RWPE1 (cell line): Measurements from ENCODE around the gene SLC44A5.

Experiments used
- CTCF ChIA-PET: fragments of 350-600 bp; sonication (Branson Sonifier 250); formaldehyde crosslinking; extraction: SDS; loops from one replicate; lab custom pipeline; 2021; lab: Yijun Ruan, JAX
- POLR2A ChIA-PET: fragments of 400-600 bp; formaldehyde crosslinking; extraction: SDS; loops from one replicate; lab custom pipeline; 2020; ENCODE audit warnings: antibody characterized with exemption; ENCODE audit not compliant: low non-redundant PET; lab: Yijun Ruan, JAX
- DNase-seq: peaks from one replicate; pipeline ENCODE4 v3.0.0; 2012; ENCODE audit warnings: low spot score
- H3K27ac ChIP-seq: fragments of 450-650 bp; 2 replicates; pipeline ENCODE4 v1.5.1; 2017
- TF ChIP-seq, protein P1 (sequence below): fragments of 450-650 bp; conservative IDR thresholded peaks from 2 replicates; pipeline ENCODE4 v1.5.1; 2017; ENCODE audit warnings: low read depth, mild to moderate bottlenecking

Gene SLC44A5

GRCh38 chr1:75330624-75331023, 280.3 kb downstream of the SLC44A5 start:
- ChIA-PET CTCF (no interaction called here), POLR2A (no interaction called here)
- no peak overlapping the region for H3K27ac ChIP-seq
- TF ChIP-seq, protein P1, sequence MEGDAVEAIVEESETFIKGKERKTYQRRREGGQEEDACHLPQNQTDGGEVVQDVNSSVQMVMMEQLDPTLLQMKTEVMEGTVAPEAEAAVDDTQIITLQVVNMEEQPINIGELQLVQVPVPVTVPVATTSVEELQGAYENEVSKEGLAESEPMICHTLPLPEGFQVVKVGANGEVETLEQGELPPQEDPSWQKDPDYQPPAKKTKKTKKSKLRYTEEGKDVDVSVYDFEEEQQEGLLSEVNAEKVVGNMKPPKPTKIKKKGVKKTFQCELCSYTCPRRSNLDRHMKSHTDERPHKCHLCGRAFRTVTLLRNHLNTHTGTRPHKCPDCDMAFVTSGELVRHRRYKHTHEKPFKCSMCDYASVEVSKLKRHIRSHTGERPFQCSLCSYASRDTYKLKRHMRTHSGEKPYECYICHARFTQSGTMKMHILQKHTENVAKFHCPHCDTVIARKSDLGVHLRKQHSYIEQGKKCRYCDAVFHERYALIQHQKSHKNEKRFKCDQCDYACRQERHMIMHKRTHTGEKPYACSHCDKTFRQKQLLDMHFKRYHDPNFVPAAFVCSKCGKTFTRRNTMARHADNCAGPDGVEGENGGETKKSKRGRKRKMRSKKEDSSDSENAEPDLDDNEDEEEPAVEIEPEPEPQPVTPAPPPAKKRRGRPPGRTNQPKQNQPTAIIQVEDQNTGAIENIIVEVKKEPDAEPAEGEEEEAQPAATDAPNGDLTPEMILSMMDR: no peak
- peak; percentile 25 for DNase-seq

DNA sequence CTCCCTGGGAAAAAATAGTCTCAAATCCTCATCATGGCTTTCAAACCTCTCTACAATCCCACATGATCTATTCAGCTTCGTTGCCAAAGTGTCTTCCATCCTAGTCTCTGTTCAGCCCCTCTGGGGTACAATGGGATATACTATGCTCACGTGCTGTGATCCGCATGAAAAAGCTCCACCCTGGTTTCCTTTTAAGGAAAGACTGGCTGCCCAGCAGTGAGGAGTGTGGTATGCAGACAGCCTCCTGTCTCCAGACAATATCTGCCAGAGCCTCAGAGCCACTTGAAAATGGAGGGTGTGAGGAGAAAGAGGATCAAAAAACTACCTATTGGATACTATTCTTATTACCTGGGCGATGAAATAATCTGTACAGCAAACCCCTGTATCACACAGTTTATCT, 282.2 kb downstream of the SLC44A5 start:
- TF ChIP-seq, protein P1: no peak
- no peak overlapping the region for H3K27ac ChIP-seq
- no peak for DNase-seq
- ChIA-PET POLR2A (no interaction called here), CTCF (no interaction called here)

- DNase-seq: no peak
- CTCF ChIA-PET: no interaction called here
- H3K27ac ChIP-seq: no peak overlapping the region
- POLR2A ChIA-PET: no interaction called here
- TF ChIP-seq, protein P1: no peak
Measured at GRCh38 chr1:75327395-75327794, 283.5 kb downstream of the SLC44A5 start.

DNA sequence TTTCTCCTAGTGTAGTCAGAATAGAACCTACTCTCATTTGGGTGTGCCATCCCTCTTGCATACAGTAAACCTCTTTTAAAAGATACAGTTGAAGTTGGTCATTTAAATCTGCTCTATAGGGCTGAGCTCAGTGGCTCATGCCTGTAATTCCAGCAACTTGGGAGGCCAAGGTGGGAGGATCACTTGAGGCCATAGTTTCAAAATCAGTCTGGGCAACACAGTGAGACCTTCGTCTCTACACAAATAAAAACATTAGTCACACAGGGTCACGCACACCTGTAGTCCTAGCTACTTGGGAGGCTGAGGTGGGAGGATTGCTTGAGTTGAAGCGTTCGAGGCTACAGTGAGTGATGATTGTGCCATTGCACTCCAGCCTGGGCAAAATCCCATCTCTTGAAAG, 292.9 kb downstream of the SLC44A5 start:
- TF ChIP-seq, protein P1: no peak
- H3K27ac ChIP-seq: no peak overlapping the region
- ChIA-PET POLR2A (no interaction called here), CTCF (no interaction called here)
- no peak for DNase-seq

DNA sequence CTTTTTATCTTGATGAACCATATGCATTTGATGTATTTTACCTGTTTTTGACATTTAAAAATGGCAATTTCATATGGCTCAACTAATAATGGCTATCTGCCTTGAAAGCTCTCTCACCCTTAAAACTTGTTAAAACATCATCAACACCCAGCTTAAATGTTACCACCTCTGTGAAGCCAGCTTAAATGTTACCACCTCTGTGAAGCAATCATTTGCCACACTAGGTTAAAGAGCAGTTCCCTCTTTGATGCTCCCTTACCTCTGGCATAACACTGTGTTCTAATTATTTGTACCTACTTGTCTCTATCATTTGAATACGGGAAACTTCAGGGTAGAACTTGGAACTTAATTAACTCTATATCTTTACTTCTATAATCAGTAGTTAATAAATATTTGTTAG, 294.7 kb downstream of the SLC44A5 start:
- TF ChIP-seq, protein P1: no peak
- ChIA-PET POLR2A (no interaction called here), CTCF (interaction anchor here (0.7 kb wide), 1 partner anchor 82 kb away, joined by 3 read pairs; no protein-coding TSS in a partner anchor)
- no peak for DNase-seq
- no peak overlapping the region for H3K27ac ChIP-seq

- TF ChIP-seq, protein P1: no peak
- H3K27ac ChIP-seq: no peak overlapping the region
- ChIA-PET POLR2A (no interaction called here), CTCF (no interaction called here)
- no peak for DNase-seq
Measured at GRCh38 chr1:75312620-75313019, 298.3 kb downstream of the SLC44A5 start.
